ENCODE results near the gene DPYSL4.

DNA sequence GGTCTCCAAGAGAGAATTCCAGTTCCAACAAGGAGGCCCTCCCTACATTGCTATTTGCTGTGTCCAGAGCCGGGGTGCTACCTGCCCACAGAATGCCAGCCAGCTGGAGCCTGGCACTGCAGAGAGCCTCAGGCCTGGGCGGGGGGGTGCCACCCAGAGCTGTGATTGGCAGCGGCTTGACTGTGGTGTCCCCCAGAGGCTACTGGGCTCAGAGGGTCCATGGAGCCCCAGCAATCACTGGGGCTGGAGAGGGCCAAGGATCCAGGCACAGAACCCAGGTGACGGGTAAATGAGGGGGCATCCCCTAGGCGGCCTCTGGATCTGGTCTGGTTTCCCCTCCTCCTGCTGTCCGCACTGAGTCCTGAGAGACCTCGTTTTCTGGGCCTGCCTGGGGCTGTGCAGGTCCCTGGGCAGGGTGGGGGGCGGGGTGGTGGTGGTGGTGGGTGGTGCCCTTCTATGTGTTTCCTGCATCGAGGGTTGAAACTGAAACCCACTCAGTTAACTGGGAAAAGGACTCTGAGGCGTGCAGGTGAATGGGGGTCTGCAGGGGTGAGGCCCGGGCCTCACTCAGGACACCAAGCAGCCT is 12.6 kb downstream of the DPYSL4 start:
- TF ChIP-seq CTCF (IDR thresholded peaks at IDR 0.05): no peak
- no peak for TF ChIP-seq POLR2A (IDR thresholded peaks at IDR 0.05)

Data from adrenal gland (tissue), 5 donors.